ENCODE measurements around the gene JARID2.

JARID2 gene

DNA sequence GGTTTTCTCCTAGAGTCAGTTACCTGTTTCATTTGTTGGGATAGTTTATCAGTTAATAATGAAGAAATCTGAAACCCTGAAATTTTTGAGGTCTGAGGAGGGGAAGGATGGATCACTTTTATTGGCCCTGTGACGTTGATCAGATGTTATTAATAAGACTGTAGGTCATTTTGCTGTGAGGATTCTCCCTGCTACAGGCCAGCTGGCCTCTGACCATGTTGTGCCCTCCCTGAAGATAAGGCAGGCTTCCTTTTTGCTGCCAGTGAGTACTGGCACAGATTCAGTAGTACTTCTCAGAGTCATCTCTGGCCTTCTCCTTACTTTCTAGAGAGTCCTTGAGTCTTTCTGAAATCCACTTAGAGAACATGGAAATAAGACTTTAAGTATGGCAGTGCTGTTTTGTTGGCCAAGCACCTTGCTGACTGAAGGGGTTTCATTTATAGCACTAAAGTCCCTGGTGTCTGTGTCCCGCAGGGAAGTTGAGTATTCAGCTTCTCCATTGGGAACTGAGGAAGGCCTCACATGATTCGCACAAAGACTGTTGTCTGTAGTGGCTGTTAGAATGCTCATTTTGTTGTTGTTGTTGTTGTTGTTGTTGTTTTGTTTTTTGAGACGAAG lies 214.3 kb downstream of the JARID2 start:
- DNase-seq (ENCODE audit: low spot score) = no peak
- no peak for FAIRE-seq

DNA sequence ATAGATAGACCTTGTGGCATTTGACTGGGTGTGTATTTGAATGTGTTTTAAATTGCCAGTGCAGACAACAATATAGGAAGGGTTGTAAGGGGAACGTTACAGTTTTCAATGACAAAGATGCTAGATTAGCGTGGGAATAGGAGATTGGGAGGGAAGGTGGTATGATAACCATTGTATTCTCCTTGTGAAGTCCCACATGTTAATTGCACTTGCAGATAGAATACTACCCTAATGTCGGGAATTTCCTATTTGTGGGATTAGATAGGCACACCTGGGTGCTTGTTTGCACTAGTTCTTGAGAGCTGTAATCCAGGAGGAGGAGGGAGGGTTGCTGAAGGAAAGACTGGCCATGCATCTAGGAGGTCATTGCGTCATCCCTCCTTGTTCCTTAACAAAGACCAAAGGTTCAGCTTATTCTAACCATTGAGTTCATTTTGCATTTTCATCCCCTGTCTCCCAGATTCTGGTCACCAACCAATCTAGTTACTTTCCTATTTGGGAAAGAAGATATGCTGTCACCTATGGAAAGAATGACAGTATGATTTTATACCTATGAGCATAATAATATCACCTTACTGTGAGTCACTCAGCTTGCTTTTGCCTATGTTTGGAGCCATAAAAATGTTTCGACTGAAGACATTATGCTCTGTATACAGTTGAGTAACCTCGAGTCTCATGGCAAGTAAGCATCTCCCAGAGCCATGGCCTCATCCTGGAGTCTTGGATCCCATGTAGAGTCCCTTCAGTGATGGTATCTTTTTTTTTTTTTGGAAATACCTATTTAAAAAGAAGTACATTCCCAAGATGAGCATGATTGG lies 215.5 kb downstream of the JARID2 start:
- DNase-seq (ENCODE audit: low spot score) (no peak), FAIRE-seq (no peak)

DNA sequence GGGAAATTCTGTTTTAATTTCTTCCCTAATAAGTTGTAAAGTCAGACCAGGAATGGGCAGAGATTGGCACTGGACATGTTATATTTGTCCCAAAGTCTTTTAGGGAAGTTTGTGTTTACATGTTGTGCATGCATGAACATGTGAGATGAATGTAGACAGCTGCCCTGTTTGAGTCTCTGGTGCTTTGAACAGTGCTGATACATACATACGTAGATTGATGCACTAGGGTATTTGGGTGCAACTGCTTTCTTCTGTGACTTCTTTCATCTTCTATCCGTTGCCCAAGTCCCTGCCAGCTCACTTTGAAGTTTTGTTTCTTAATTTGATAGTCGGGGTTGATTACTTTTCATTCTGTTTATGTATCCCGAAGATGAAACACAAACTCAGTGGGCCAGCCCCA lies 216.4 kb downstream of the JARID2 start:
- FAIRE-seq = no peak
- no peak for DNase-seq (ENCODE audit: low spot score)

DNA sequence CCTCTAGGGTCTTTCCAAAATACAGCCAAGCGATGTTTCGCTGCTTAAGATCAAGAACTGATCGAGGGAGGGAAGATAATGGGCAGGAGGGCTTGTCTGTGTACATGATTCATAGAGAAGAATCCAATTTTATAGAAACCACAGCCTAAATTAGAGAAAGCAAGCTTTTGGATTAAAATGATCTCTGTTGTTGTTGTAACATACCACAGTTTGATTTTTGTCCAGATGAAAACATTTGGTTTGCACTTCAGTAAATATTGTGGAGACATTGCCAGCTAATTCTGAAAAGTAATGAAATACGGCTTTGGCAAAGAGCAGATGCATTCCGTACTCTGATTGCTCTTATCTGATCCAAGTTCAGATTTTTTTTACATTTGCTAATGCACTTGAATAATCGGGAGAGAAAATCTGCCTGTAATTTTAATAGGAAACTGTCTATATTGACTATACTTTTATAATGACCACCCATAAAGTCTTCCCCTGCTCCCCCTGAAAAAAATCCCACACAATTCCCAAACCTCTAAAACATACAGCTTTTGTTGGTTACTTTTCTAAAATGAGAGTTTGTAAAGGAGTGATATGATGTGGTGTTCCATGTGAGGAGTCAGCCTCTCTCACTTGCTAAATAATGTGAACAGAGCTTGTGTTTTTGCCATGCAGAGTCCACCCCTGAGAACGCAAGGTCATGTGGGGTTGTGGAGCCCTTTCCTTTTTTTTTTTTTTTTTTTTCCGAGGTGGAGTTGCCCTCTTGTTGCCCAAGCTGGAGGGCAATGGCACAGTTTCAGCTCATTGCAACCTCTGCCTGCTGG lies 217.1 kb downstream of the JARID2 start:
- no peak for FAIRE-seq
- DNase-seq (ENCODE audit: low spot score) = peak; percentile 7

DNA sequence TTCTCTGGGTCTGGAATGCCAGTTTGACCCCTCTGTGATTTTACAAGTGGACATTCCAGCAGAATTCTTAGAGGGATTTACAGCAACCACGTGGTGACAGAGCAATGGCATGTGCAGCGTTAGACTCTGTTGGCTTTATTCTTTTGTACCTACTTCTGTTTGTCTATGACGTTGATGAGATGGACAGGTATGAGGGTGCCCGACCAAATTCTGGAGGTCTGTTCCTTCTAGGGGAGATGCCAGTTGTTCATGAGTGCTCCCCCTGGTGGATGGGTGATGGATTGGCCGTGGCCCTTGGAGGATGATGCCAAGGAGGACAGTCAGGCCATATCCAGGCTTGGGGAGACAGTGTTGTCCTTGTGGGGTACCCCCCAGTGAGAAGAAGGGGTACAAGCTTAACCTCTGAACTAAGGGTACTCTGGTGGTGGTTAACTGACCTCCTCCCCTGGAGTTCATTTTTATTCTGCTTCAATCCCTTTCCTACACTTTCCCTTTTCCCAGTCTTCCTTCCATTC lies 218.4 kb downstream of the JARID2 start:
- peak; percentile 30 for DNase-seq (ENCODE audit: low spot score)
- FAIRE-seq = no peak

DNA sequence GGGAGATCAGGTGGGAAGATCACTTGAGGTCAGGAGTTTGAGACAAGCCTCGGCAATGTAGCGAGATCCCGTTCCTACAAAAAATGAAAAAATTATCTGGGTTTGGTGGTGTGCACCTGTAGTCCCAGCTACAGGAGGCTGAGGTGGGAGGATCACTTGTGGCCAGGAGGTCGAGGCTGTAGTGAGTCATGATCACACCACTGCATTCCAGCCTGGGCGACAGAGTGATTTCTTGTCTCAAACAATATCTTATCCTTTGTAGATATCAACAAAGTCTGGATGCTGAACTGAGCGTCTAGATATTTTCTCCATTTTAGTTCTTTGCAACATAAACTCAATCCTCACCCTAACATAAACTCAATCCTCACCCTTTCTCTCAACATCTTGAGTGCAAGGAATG lies 219.3 kb downstream of the JARID2 start:
- no peak for FAIRE-seq
- no peak for DNase-seq (ENCODE audit: low spot score)

DNA sequence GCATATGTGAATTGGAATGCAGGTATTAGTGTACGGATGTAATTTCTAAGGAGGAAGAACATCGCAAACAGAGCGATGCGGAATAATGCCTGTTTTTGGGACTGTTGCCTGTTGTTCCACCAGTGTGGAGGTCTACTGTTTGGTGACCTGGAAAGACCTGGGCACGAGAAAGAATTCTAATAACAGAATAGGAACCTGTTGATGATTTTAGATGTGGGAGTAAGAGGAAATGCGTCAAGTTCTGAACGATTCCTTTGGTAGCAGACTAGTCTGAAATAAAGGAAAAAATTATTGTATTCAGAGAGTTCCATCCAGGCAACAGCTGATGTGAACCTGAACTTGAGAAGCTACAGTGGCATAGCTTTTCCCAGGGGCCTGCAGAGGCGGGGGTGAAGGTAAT lies 224.9 kb downstream of the JARID2 start:
- DNase-seq (ENCODE audit: low spot score) = no peak
- no peak for FAIRE-seq

DNA sequence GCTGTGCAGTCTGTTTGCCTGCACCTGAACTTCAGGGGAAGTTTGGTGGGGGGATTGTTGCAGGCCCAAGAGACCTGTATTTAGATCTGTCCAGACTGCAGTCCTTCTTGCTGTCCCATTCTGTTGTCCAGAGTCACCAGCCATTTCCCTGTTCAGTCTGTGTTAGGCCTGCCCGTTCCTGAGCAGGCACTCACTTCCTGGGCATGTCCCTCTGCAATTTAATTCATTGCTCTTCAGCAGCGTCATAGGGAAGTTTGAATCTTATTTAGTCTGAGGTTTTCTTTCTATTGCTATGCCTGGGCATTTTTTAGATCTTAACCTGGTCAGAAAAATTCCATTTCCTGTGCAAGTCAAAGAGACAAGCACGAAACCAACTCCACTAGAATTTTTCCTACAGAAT lies 226.8 kb downstream of the JARID2 start:
- no peak for DNase-seq (ENCODE audit: low spot score)
- FAIRE-seq = no peak

DNA sequence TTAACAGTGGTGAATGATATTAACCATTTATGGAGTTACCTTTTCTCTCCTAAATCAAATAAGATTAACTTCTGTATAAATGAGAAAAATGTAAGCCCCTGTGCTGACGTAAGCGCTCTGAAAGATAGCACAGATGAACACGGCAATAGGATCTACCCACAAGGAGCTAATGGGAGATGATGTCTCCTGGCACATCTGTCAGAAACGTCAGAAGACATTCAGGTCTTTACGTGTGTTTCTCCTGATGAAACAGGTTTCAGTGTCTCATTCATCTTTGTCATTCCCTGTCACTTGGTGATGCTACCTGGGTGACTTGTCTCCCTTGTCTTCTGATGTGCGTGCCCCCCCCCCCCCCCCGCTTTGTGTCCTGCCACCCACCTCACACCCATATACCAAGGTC lies 227.3 kb downstream of the JARID2 start:
- DNase-seq (ENCODE audit: low spot score) (no peak), FAIRE-seq (no peak)

DNA sequence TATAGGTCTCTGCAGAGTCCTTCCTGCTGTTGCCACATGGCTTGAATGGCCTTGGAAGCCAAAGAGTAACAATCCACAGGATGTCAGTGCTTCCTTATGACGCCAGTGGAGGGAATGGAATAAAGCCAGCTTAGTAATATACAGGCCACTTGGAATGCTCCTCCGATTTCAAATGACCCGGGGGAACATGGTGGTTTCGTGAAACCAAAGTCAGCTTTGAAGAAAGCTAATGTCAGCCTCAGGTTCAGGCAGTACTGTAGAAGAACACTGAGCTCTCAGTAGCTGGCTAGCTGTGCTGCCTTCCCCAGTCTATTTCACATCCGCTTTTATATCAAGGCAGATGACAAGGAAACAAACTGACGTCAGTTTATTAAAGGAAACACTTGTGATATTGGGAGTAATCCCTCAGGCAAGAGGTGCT lies 227.9 kb downstream of the JARID2 start:
- DNase-seq (ENCODE audit: low spot score) (no peak), FAIRE-seq (no peak)

DNA sequence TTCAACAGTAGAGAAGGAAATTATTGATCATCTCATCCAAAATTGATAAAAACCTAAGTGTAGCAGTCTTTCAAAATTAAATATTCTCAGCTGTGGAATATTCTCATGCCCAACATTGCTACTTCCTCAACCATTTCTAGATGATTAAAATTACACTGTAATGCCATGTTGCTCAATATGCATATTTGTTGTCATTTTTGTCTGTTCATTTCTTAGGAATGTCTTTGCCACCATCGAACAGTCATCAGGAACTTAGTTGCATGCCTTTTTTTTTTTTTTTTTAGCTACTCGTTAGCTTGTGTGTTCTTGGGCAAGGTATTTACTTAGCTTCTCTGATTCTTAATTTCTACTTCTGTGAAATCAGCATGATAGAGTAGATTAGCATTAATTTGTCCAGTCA lies 228.3 kb downstream of the JARID2 start:
- FAIRE-seq = no peak
- DNase-seq (ENCODE audit: low spot score) = no peak

DNA sequence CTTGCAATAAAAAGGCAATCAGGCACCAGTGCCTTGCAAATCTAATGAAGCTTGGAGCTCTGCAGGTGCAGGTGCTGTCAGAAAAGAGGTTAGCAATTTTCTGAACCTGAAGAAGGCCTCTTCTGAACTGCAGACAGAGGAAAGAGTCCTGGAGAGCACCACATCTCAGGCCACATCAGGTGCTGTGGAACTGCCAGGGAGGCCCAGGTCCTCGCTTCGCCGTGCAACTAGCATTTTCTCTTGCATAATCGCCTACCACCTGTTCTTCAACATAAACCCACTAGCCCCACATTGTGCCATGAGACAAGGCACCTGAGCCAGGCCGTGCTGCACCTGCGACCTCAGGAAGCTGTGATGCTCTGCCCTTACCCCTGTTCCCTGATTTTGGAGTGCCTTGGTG lies 229.4 kb downstream of the JARID2 start:
- DNase-seq (ENCODE audit: low spot score) (no peak), FAIRE-seq (no peak)

DNA sequence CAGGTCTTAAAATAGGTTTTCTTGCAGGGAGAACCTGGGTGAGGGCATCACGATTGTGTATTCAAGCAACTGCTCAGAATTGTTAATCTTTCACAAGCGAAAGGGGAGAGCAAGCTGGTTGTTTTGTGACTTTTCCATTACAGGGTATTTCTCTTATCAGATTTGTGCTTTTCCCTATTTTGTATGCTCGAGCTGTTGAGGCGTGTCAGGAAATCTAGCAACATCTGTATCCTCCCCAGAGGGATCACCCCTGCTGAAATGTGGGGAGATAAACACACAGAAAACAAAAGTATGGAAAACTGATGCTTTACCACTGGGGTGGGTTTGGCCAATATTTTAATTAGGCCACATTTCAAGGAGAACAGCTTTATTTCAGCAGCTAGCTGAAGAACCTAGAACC lies 230.0 kb downstream of the JARID2 start:
- FAIRE-seq = no peak
- no peak for DNase-seq (ENCODE audit: low spot score)

DNA sequence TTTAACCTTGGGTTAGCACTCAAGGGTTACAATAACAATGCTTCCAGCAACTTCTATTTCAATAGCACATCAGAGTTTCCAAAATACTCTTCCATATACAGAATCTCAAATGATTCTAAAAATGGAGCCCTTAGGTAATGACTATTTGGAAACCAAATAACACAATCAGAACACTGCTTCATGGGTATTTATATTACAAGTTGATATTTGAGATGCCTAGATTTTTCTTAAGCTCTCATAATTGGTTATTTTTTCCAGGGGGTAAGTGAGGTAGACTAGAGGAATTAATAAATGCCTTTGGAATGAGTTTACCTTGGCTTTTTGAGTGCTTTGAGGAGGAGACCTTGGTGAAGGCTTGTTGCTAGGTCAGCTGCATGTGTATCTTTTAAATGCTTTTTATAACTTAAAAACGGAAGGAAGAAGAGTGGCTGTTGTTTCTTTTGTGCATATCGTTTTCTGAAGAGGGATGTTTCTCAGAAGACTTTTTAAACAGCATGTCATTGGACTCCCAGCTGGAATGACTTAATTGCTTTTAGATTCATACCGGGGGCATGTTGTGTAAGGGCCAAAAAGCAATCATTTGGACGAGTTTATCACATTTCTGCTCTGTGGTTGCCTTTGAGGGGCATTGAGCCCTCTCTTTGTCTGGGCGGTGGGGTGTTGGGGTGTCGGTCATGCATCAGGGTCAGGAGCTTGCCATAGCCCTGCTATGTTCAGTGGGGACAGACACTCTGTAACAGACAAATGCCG lies 230.9 kb downstream of the JARID2 start:
- DNase-seq (ENCODE audit: low spot score) (no peak), FAIRE-seq (no peak)

DNA sequence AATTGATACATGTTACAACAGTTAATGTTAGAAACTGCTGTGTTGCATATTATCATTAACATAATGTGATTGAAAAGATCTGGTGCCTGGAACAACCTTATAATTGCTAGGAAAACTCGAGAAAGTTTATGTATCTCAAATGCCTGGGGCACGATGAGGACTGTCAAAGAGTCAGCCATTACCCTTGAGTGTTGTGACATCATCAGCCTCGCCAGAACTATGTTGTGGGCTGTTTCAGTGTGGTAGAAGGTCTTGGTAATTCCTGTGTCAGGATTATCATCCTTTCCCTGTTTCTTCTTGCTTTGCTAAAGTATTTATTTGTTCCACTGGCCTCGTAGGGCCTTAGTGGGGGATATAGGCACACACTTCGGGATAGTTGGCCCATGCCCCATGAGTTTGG lies 231.9 kb downstream of the JARID2 start:
- FAIRE-seq (no peak), DNase-seq (ENCODE audit: low spot score) (no peak)

DNA sequence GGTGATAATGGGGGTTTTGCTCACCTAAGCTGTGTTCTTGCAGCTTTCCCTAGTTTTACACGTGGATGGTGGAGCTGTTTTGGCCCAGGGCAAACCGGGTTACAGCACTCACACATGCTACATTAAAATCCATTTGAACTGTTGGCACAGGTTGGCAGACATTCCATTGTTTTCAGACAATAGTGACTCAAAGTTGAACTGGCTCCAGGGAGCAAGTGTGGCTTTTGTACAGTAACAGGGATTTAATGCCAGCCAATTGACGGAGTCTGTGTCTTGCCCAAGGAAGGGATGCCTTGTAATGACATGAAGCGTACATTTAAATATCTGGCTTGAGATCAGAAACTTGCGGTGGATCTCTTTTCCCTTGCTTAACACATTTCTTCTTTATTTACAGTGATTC lies 233.9 kb downstream of the JARID2 start:
- FAIRE-seq = no peak
- peak; percentile 55 for DNase-seq (ENCODE audit: low spot score)

DNA sequence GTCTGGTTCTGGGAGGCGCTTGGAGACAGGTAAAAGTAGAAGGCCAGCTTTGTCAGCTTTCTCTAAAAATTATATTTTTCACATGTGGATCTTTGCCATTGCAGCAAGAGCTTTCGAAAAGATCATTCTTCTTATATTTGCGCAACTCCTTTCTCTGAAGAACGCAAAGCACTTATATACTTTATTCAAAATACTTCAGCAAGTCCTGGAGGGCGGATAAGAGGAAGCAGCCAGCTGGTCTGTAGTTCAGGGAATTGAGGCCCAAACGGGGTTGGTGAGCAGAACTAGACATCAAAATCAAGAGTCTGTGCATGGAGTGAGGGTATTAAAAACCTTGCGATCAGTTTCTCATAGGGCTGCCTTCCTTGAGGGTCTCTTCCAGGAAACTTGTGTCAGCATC lies 234.7 kb downstream of the JARID2 start:
- FAIRE-seq = no peak
- no peak for DNase-seq (ENCODE audit: low spot score)

DNA sequence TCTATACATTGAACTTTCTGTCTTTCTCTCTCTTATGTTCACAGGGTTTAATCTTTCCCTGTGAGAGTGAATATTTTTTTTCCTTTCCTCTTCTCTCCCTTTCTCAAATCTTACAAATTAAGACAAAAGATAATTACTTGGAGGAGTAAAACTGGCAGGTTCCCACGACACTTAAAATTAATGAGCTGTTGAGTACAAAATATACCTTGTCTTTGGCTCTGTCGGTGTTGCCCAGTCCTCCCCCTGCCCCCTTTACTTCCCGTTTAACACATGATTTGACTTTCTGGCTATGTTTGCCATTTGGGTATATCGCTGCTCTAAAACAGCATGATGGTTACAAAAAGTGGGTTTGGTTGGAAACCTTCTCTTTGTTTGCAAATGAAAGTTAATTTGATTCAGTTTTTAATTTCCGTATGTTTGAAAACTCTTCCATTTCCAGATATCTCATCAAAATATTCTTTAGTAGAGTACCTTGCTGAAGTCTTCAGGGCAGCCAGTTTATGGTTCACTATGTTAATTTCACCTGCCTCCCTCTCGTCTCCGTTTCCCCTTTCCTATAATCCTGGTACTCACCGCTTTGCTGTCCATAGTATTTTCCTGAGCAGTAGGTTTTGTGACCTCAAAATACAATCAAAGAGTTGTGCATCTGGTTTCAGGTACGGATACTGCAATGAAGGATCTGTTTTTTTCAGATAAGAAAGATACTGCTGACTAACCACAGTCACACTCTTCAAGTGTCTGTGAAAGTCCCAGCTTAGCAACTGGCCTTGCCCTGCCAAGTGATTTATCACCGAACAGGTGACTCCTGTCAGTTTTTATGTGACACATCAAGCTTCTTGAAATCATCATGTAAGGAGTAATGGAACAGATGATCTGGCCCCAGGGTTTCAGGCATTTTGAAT lies 235.8 kb downstream of the JARID2 start:
- no peak for FAIRE-seq
- DNase-seq (ENCODE audit: low spot score) = no peak

DNA sequence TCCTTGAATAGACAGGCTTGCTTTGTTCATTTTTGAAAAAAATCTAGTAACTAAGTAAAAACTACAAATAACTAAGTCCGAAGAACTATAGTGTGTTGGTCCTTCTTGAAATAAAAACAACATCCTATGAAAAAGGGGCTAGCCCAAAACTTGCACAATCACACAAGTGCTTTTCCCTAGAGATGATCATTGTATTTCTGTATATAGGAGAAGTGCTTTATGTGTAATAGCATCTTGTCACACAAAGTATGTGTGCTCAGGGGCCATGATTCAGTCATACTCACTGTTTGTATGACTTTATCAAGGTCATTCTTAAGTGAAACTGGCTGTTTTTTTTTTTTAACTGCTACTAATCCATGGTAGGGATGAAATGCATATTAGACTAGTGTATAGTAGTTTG lies 237.2 kb downstream of the JARID2 start:
- no peak for FAIRE-seq

DNA sequence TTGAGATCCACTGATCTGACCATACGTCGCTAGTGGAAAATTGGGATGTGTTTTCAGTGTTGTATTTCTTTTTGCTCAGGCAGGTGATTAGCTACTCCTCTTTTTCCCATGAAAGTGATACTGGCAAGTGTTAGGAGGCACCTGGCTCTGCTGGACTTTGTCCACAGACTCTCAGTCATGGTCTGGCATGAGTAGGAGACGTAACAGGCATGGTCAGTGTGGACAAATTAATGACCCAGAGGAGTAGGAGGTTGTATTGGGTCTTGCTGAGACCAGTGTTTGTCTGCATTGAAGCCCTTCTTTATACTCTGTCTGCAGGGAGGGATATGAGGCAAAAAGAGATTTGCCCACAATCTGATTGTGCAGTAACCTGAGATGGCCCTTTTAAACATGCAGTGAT lies 238.3 kb downstream of the JARID2 start:
- DNase-seq (ENCODE audit: low spot score) = no peak

More for the DNA sequence above, 237.2 kb downstream of the JARID2 start:
- no peak for DNase-seq (ENCODE audit: low spot score)

More for the DNA sequence above, 238.3 kb downstream of the JARID2 start:
- FAIRE-seq = no peak

Data from urothelium cell line (cell line).